Erythroblast (primary cell): ENCODE results near the gene SCYGR3.

ENCODE experiments used
- GATA1 ChIP-seq: IDR thresholded peaks from 2 replicates; pipeline ENCODE4 v1.6.1; 2011; ENCODE audit warnings: low read depth, mild to moderate bottlenecking, control low read depth, low read length, moderate library complexity
- POLR2A ChIP-seq: IDR thresholded peaks from 2 replicates; pipeline ENCODE4 v1.6.1; 2011; ENCODE audit warnings: mild to moderate bottlenecking, low read length

- TF ChIP-seq POLR2A (no peak), GATA1 (no peak)
Observed at GRCh38 chr2:227579791-227580190, 34.8 kb downstream of the SCYGR3 start.
